ENCODE data around the gene RNF208. TPM values are rescaled to one million over a fixed set of nuclear protein-coding genes. Genes with fewer than 3 reads are reported as not detected.

Gene RNF208
- total and polyA plus RNA-seq, 2 of the 4 experiments (the other 2 are of a cell fraction), result 1.2 TPM; not detected in 1

GRCh38 chr9:137198051-137198901 lies 23.8 kb downstream of the RNF208 start:
- 0 out of 2 replicates have a peak, but pooled peaks cover 2% of the 10 kb centered on the region for H3K9me1 ChIP-seq (ENCODE audit: insufficient read depth, low read length)
- in situ Hi-C loops (cut with MboI; ENCODE audit: low sequenced_read_pairs) (no loop called here), dilution Hi-C loops (cut with HindIII; ENCODE audit: low sequenced_read_pairs, unreplicated experiment) (no loop called here), intact Hi-C loops (cut with micrococcal nuclease) (no loop called here)
- no peaks in the 10 kb centered on the region for H3K36me3 ChIP-seq (ENCODE audit: control insufficient read depth, insufficient read depth, low read length)
- H2BK15ac ChIP-seq (ENCODE audit: low read depth, low read length), result no peak overlapping the region
- no TSS peak for BruUV-seq (replicated peaks)
- ATAC-seq (ENCODE audit: low read depth), result no peak
- peaks cover 34% of the 10 kb centered on the region for H4K20me1 ChIP-seq (ENCODE audit: insufficient read depth, low read length)
- no peak overlapping the region for H3K9ac ChIP-seq (ENCODE audit: low read depth, low read length)
- H3K9me3 ChIP-seq (ENCODE audit: control insufficient read depth, insufficient read depth, low read length), result no peaks in the 10 kb centered on the region
- H2BK120ac ChIP-seq (ENCODE audit: low read depth, low read length), result no peak overlapping the region
- H3K23ac ChIP-seq (ENCODE audit: low read depth, low read length), result peak overlapping the region; percentile 51; the same call in 1 of the 2 replicates
- no peak overlapping the region for H2BK20ac ChIP-seq (ENCODE audit: low read depth, low read length)
- DNase-seq, result no peak
- H2AK5ac ChIP-seq (ENCODE audit: low read depth, low read length), result no peak overlapping the region
- H3K4ac ChIP-seq (ENCODE audit: low read depth, low read length), result no peak overlapping the region
- H2AFZ ChIP-seq (replicated peaks; ENCODE audit: low read length, poor library complexity), result no peak overlapping the region
- H3K79me1 ChIP-seq (ENCODE audit: low read depth in 1 of 2, low read length in 2 of 2), result peaks cover 9 to 77% of the 10 kb centered on the region in 2 experiments
- H3K4me1 ChIP-seq (ENCODE audit: control insufficient read depth, insufficient read depth, low read length), result peaks cover 17% of the 10 kb centered on the region
- H3K56ac ChIP-seq (ENCODE audit: extremely low read depth, insufficient read depth, low read length), result no peak overlapping the region
- 89% methylated on average over 12 of the region's 19 CpGs; no CpG with 5 or more reads in 1 of the 2 experiments for WGBS, 2 experiments (ENCODE audit: extremely low coverage in 2 of 2, insufficient read length in 1 of 2)
- no peak overlapping the region for H3K4me3 ChIP-seq (ENCODE audit: insufficient read depth, low read depth, low read length)
- ChIA-PET POLR2A (ENCODE audit: unreplicated experiment) (interaction anchor here (1.3 kb wide), 2 partner anchors 9 to 43 kb away, joined by 3 to 4 read pairs; partner anchors contain the start of genes SSNA1 and TUBB4B), CTCF (no interaction called here)
- H3K27me3 ChIP-seq (ENCODE audit: control insufficient read depth, insufficient read depth, low read length), result no peaks in the 10 kb centered on the region
- H3K18ac ChIP-seq (ENCODE audit: low read depth, low read length), result no peak overlapping the region
- H4K5ac ChIP-seq (ENCODE audit: low read depth, low read length), result no peak overlapping the region
- H3K27ac ChIP-seq (ENCODE audit: insufficient read depth, low read length), result no peak overlapping the region
- no peak overlapping the region for H4K8ac ChIP-seq (ENCODE audit: low read depth in 2 of 2, low read length in 2 of 2)
- H2BK5ac ChIP-seq (ENCODE audit: low read depth, low read length, poor library complexity, severe bottlenecking), result no peak overlapping the region
- no peak overlapping the region for H3K14ac ChIP-seq (replicated peaks; ENCODE audit: low read depth, low read length)
- peak overlapping the region; percentile 69; the same call in 1 of the 2 replicates for H3K4me2 ChIP-seq (ENCODE audit: low read depth, low read length)
- peak overlapping the region; percentile 89 for H2AK9ac ChIP-seq (replicated peaks; ENCODE audit: low read depth, low read length, poor library complexity)
- TF ChIP-seq, protein P1, sequence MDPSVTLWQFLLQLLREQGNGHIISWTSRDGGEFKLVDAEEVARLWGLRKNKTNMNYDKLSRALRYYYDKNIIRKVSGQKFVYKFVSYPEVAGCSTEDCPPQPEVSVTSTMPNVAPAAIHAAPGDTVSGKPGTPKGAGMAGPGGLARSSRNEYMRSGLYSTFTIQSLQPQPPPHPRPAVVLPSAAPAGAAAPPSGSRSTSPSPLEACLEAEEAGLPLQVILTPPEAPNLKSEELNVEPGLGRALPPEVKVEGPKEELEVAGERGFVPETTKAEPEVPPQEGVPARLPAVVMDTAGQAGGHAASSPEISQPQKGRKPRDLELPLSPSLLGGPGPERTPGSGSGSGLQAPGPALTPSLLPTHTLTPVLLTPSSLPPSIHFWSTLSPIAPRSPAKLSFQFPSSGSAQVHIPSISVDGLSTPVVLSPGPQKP (IDR thresholded peaks at IDR 0.05; ENCODE audit: borderline replicate concordance, low read depth, low read length), result no peak
- TF ChIP-seq POLR2A (IDR thresholded peaks at IDR 0.05; ENCODE audit: low read depth, low read length) (no peak), NFE2L2 (IDR thresholded peaks at IDR 0.05; ENCODE audit: low read depth, low read length) (no peak), CEBPB (IDR thresholded peaks at IDR 0.05; ENCODE audit: low read depth, low read length) (no peak), MXI1 (IDR thresholded peaks at IDR 0.05; ENCODE audit: borderline replicate concordance, low read depth, low read length) (no peak), MAFK (IDR thresholded peaks at IDR 0.05; ENCODE audit: low read depth, low read length) (no peak), BHLHE40 (IDR thresholded peaks at IDR 0.05; ENCODE audit: low read depth, low read length) (no peak), SMC3 (IDR thresholded peaks at IDR 0.05; ENCODE audit: low read depth, low read length) (no peak)
- no peak overlapping the region for H4K91ac ChIP-seq (ENCODE audit: insufficient read depth, low read depth, low read length)
